Natural killer cell (primary cell): ENCODE results near the gene SRC. TPM values are rescaled to one million over a fixed set of nuclear protein-coding genes. Genes with fewer than 3 reads are reported as not detected.

Experiments used
- ATAC-seq, 3 donors: fragments of 150-1000 bp in 2 of 3; fragments of 200-7000 bp in 1 of 3; cut with Tn5 transposase; 1 replicate in 1 of 3; 2 replicates in 2 of 3; pipeline ENCODE4 v1.10.0; 2021; ENCODE audit warnings: mild to moderate bottlenecking in 2 of 3, moderate library complexity in 2 of 3
- DNase-seq, 2 donors: peaks; one replicate each; pipeline versions ENCODE4 v3.0.0 to v3.0.0-alpha.2; 2013 to 2021; ENCODE audit warnings: mixed read lengths in 1 of 2
- H3K27ac ChIP-seq: one replicate; pipeline ENCODE4 v1.5.1; 2013; ENCODE audit warnings: mild to moderate bottlenecking, low read length
- H3K27me3 ChIP-seq: one replicate; pipeline ENCODE4 v1.6.1; 2013; ENCODE audit warnings: low read length; ENCODE audit not compliant: control insufficient read depth, insufficient read depth
- H3K36me3 ChIP-seq: one replicate; pipeline ENCODE4 v1.6.1; 2013; ENCODE audit warnings: low read length; ENCODE audit not compliant: control insufficient read depth, insufficient read depth
- H3K4me1 ChIP-seq: one replicate; pipeline ENCODE4 v1.6.1; 2013; ENCODE audit warnings: low read length; ENCODE audit not compliant: control insufficient read depth, insufficient read depth
- H3K4me3 ChIP-seq: one replicate; pipeline ENCODE4 v1.5.1; 2013; ENCODE audit warnings: low read length
- H3K9me3 ChIP-seq: one replicate; pipeline ENCODE4 v1.6.1; 2013; ENCODE audit warnings: low read length; ENCODE audit not compliant: control insufficient read depth, insufficient read depth
- H3K27ac Mint-ChIP-seq, 2 donors: one replicate each; pipeline ENCODE4 v1.8.0; 2022; ENCODE audit warnings: mild to moderate bottlenecking in 2 of 2, mixed read lengths in 2 of 2, moderate library complexity in 1 of 2
- H3K27me3 Mint-ChIP-seq, 2 donors: one replicate each; pipeline ENCODE4 v1.8.0; 2022; ENCODE audit warnings: low read depth in 2 of 2, mixed read lengths in 2 of 2
- H3K36me3 Mint-ChIP-seq: one replicate; pipeline ENCODE4 v1.8.0; 2022; ENCODE audit warnings: mixed read lengths
- H3K4me1 Mint-ChIP-seq, 2 donors: one replicate each; pipeline ENCODE4 v1.8.0; 2022; ENCODE audit warnings: mixed read lengths in 2 of 2
- H3K4me3 Mint-ChIP-seq: one replicate; pipeline ENCODE4 v1.8.0; 2022; ENCODE audit warnings: mild to moderate bottlenecking, moderate library complexity, mixed read lengths
- H3K9me3 Mint-ChIP-seq, 2 donors: one replicate each; pipeline ENCODE4 v1.8.0; 2022; ENCODE audit warnings: mixed read lengths in 2 of 2
- CTCF ChIP-seq: fragments of 200-600 bp; IDR thresholded peaks from one replicate; pipeline ENCODE4 v1.8.0; 2022; ENCODE audit warnings: antibody characterized with exemption
- WGBS: methylation state at CpG from one replicate; pipeline ENCODE4 v1.1.7; 2013; ENCODE audit warnings: missing lambda C conversion rate; ENCODE audit not compliant: insufficient coverage; 5-methylcytosine and 5-hydroxymethylcytosine counted together
- intact Hi-C: fragments of 100-400 bp; cut with micrococcal nuclease; formaldehyde crosslinking; loops from one replicate; pipeline ENCODE4 v1.14.2; 2022
- total RNA-seq, 4 donors: library from RNA; stranded (reverse); fragments of 120-200 nt in 1 of 4; gene quantifications; one replicate each; pipeline versions ENCODE4 v1.2.3 to v1.2.4, GENCODE V29; 2013 to 2022

Gene SRC
- total RNA-seq, 3 donors from 2014 or later (not counting 1 experiment from before 2014, with no cell fraction given), result 2.3 to 15.6 (median 10.5) TPM

- no peaks in the 10 kb centered on the region for H3K27me3 ChIP-seq
- H3K4me1 Mint-ChIP-seq, result no peaks in the 10 kb centered on the region
- WGBS, result 88% methylated on average over 7 of the region's 9 CpGs
- no peak overlapping the region for H3K4me3 ChIP-seq
- intact Hi-C loops, result no loop called here
- no peaks in the 10 kb centered on the region for H3K36me3 ChIP-seq
- no peak for DNase-seq
- H3K27me3 Mint-ChIP-seq, result peaks cover 0 to 2% of the 10 kb centered on the region in 2 donors
- H3K9me3 Mint-ChIP-seq, result no peaks in the 10 kb centered on the region
- TF ChIP-seq CTCF, result no peak
- no peaks in the 10 kb centered on the region for H3K36me3 Mint-ChIP-seq
- H3K9me3 ChIP-seq, result no peaks in the 10 kb centered on the region
- H3K27ac ChIP-seq, result no peak overlapping the region
- H3K27ac Mint-ChIP-seq, result no peak overlapping the region
- H3K4me3 Mint-ChIP-seq, result no peak overlapping the region
- no peak for ATAC-seq
- no peaks in the 10 kb centered on the region for H3K4me1 ChIP-seq
These were observed 90.7 kb downstream of the SRC start for GRCh38 chr20:37436527-37437186.

GRCh38 chr20:37437676-37438075 lies 91.7 kb downstream of the SRC start:
- Mint-ChIP-seq H3K9me3 (no peaks in the 10 kb centered on the region), H3K27ac (no peak overlapping the region), H3K4me1 (no peaks in the 10 kb centered on the region), H3K4me3 (no peak overlapping the region), H3K27me3 (peaks cover 0 to 2% of the 10 kb centered on the region in 2 donors), H3K36me3 (no peaks in the 10 kb centered on the region)
- H3K36me3 ChIP-seq, result no peaks in the 10 kb centered on the region
- intact Hi-C loops, result no loop called here
- no peak overlapping the region for H3K4me3 ChIP-seq
- WGBS, result 86% methylated on average over 8 of the region's 8 CpGs
- H3K27ac ChIP-seq, result no peak overlapping the region
- ATAC-seq, result no peak
- no peak for DNase-seq
- no peaks in the 10 kb centered on the region for H3K4me1 ChIP-seq
- no peaks in the 10 kb centered on the region for H3K9me3 ChIP-seq
- no peak for TF ChIP-seq CTCF
- H3K27me3 ChIP-seq, result no peaks in the 10 kb centered on the region

- Histone ChIP-seq H3K4me1 (no peaks in the 10 kb centered on the region), H3K4me3 (no peak overlapping the region), H3K36me3 (no peaks in the 10 kb centered on the region), H3K27ac (no peak overlapping the region), H3K27me3 (no peaks in the 10 kb centered on the region), H3K9me3 (no peaks in the 10 kb centered on the region)
- WGBS, result 88% methylated on average over 25 of the region's 25 CpGs
- DNase-seq, result no peak
- intact Hi-C loops, result no loop called here
- H3K27ac Mint-ChIP-seq, result no peak overlapping the region
- no peak for ATAC-seq
- H3K4me3 Mint-ChIP-seq, result no peak overlapping the region
- H3K27me3 Mint-ChIP-seq, result peaks cover 0 to 2% of the 10 kb centered on the region in 2 donors
- H3K4me1 Mint-ChIP-seq, result no peaks in the 10 kb centered on the region
- no peaks in the 10 kb centered on the region for H3K36me3 Mint-ChIP-seq
- TF ChIP-seq CTCF, result no peak
- no peaks in the 10 kb centered on the region for H3K9me3 Mint-ChIP-seq
These were observed 92.7 kb downstream of the SRC start for GRCh38 chr20:37438464-37439222.
